H9 (cell line): ENCODE results near the gene CPT1B. TPM values are rescaled to one million over a fixed set of nuclear protein-coding genes. Genes with fewer than 3 reads are reported as not detected.

Source experiments
- DNase-seq: peaks from one replicate; pipeline ENCODE4 v3.0.0-alpha.2; 2017
- H2AFZ ChIP-seq: one replicate; pipeline ENCODE4 v1.6.1; 2013; ENCODE audit warnings: mild to moderate bottlenecking, low read length, control low read depth, moderate library complexity
- H2AK5ac ChIP-seq: 2 replicates; pipeline ENCODE4 v1.6.1; 2013; ENCODE audit warnings: low read length, control low read depth, mixed read lengths; ENCODE audit not compliant: insufficient read length
- H2BK120ac ChIP-seq: one replicate; pipeline ENCODE4 v1.6.1; 2013; ENCODE audit warnings: low read depth, mild to moderate bottlenecking, low read length, control low read depth, inconsistent platforms; ENCODE audit not compliant: poor library complexity, severe bottlenecking
- H2BK12ac ChIP-seq: 2 replicates; pipeline ENCODE4 v1.6.1; 2013; ENCODE audit warnings: low read length, control low read depth, mixed read lengths, low read depth; ENCODE audit not compliant: insufficient read length
- H2BK15ac ChIP-seq: 2 replicates; pipeline ENCODE4 v1.6.1; 2013; ENCODE audit warnings: low read depth, low read length, control low read depth
- H2BK20ac ChIP-seq: one replicate; pipeline ENCODE4 v1.6.1; 2013; ENCODE audit warnings: low read depth, mild to moderate bottlenecking, low read length, control low read depth, inconsistent platforms; ENCODE audit not compliant: poor library complexity, severe bottlenecking
- H2BK5ac ChIP-seq: 2 replicates; pipeline ENCODE4 v1.6.1; 2013; ENCODE audit warnings: low read length, control low read depth, mixed read lengths; ENCODE audit not compliant: insufficient read length
- H3K14ac ChIP-seq: 2 replicates; pipeline ENCODE4 v1.6.1; 2013; ENCODE audit warnings: low read length, control low read depth; ENCODE audit not compliant: insufficient read depth
- H3K18ac ChIP-seq: 2 replicates; pipeline ENCODE4 v1.6.1; 2013; ENCODE audit warnings: low read depth, mild to moderate bottlenecking, mixed read lengths, low read length, control low read depth; ENCODE audit not compliant: insufficient read length
- H3K23ac ChIP-seq: 2 replicates; pipeline ENCODE4 v1.6.1; 2013; ENCODE audit warnings: low read length, control low read depth, mixed read lengths, low read depth; ENCODE audit not compliant: insufficient read length
- H3K23me2 ChIP-seq: 2 replicates; pipeline ENCODE4 v1.6.1; 2013; ENCODE audit warnings: low read depth, mild to moderate bottlenecking, mixed read lengths, low read length, control low read depth; ENCODE audit not compliant: insufficient read length, poor library complexity, severe bottlenecking
- H3K27ac ChIP-seq: 2 replicates; pipeline ENCODE4 v1.5.1; 2013; ENCODE audit warnings: low read length, control low read depth, mixed read lengths, low read depth; ENCODE audit not compliant: insufficient read length
- H3K27me3 ChIP-seq: 2 replicates; pipeline ENCODE4 v1.6.1; 2013; ENCODE audit warnings: low read length, control low read depth, inconsistent platforms; ENCODE audit not compliant: insufficient read depth
- H3K4ac ChIP-seq: 2 replicates; pipeline ENCODE4 v1.6.1; 2013; ENCODE audit warnings: low read depth, mild to moderate bottlenecking, control low read depth, inconsistent platforms, low read length, moderate library complexity
- H3K4me1 ChIP-seq: 2 replicates; pipeline ENCODE4 v1.6.1; 2013; ENCODE audit warnings: low read length, control low read depth, inconsistent platforms; ENCODE audit not compliant: insufficient read depth
- H3K4me2 ChIP-seq: 2 replicates; pipeline ENCODE4 v1.6.1; 2013; ENCODE audit warnings: low read length, control low read depth, mixed read lengths; ENCODE audit not compliant: insufficient read length, insufficient read depth
- H3K56ac ChIP-seq: 2 replicates; pipeline ENCODE4 v1.6.1; 2013; ENCODE audit warnings: low read depth, mild to moderate bottlenecking, mixed read lengths, low read length, control low read depth; ENCODE audit not compliant: insufficient read length
- H3K79me1 ChIP-seq: 2 replicates; pipeline ENCODE4 v1.6.1; 2013; ENCODE audit warnings: low read depth, mild to moderate bottlenecking, moderate library complexity, low read length, control low read depth, inconsistent platforms; ENCODE audit not compliant: insufficient read depth, poor library complexity, severe bottlenecking
- H3K79me2 ChIP-seq: 2 replicates; pipeline ENCODE4 v1.6.1; 2013; ENCODE audit warnings: low read length, control low read depth, inconsistent platforms; ENCODE audit not compliant: insufficient read depth
- H3K9ac ChIP-seq: 2 replicates; pipeline ENCODE4 v1.6.1; 2013; ENCODE audit warnings: low read length, control low read depth, mixed read lengths; ENCODE audit not compliant: insufficient read length; ENCODE audit errors: extremely low read depth
- H3K9me3 ChIP-seq: one replicate; pipeline ENCODE4 v1.6.1; 2013; ENCODE audit warnings: low read depth, low read length, inconsistent platforms; ENCODE audit not compliant: control insufficient read depth
- H3T11ph ChIP-seq: one replicate; pipeline ENCODE4 v1.6.1; 2013; ENCODE audit warnings: mild to moderate bottlenecking, low read length, control low read depth, inconsistent platforms
- H4K20me1 ChIP-seq: one replicate; pipeline ENCODE4 v1.6.1; 2013; ENCODE audit not compliant: control insufficient read depth, insufficient read length, insufficient read depth
- H4K5ac ChIP-seq: 2 replicates; pipeline ENCODE4 v1.6.1; 2013; ENCODE audit warnings: low read depth, mild to moderate bottlenecking, mixed read lengths, low read length, control low read depth; ENCODE audit not compliant: insufficient read length
- H4K8ac ChIP-seq: replicated peaks from 2 replicates; pipeline ENCODE4 v1.6.1; 2013; ENCODE audit warnings: low read length, control low read depth, mixed read lengths, low read depth; ENCODE audit not compliant: insufficient read length
- H4K91ac ChIP-seq: 2 replicates; pipeline ENCODE4 v1.6.1; 2013; ENCODE audit warnings: low read depth, mild to moderate bottlenecking, moderate library complexity, mixed read lengths, low read length, control low read depth; ENCODE audit not compliant: insufficient read length
- H3K27ac Mint-ChIP-seq, 3 experiments: 2 replicates in 2 of 3; 3 replicates in 1 of 3; pipeline ENCODE4 v1.8.0; 2020 to 2021; ENCODE audit warnings: mixed read lengths in 3 of 3, mild to moderate bottlenecking in 1 of 3, moderate library complexity in 1 of 3
- H3K27me3 Mint-ChIP-seq: 2 replicates; pipeline ENCODE4 v1.8.0; 2021; ENCODE audit warnings: low read depth, mild to moderate bottlenecking, moderate library complexity, mixed read lengths
- H3K36me3 Mint-ChIP-seq, 3 experiments: 2 replicates in 2 of 3; 3 replicates in 1 of 3; pipeline ENCODE4 v1.8.0; 2020 to 2021; ENCODE audit warnings: low read depth in 3 of 3, mixed read lengths in 3 of 3; ENCODE audit not compliant: insufficient read depth in 1 of 3
- H3K4me1 Mint-ChIP-seq, 2 experiments: 2 replicates each; pipeline ENCODE4 v1.8.0; 2020; ENCODE audit warnings: mixed read lengths in 2 of 2
- H3K4me3 Mint-ChIP-seq, 2 experiments: 2 replicates in 1 of 2; 3 replicates in 1 of 2; pipeline ENCODE4 v1.8.0; 2020 to 2021; ENCODE audit warnings: mild to moderate bottlenecking in 2 of 2, mixed read lengths in 2 of 2, moderate library complexity in 1 of 2
- H3K9me3 Mint-ChIP-seq, 2 experiments: 2 replicates in 1 of 2; 3 replicates in 1 of 2; pipeline ENCODE4 v1.8.0; 2020; ENCODE audit warnings: mild to moderate bottlenecking in 2 of 2, mixed read lengths in 2 of 2, moderate library complexity in 1 of 2
- CTCF ChIP-seq: fragments of 200-600 bp; sonication (generic); conservative IDR thresholded peaks from 3 replicates; pipeline ENCODE4 v1.8.0; 2021; ENCODE audit warnings: antibody characterized with exemption, mild to moderate bottlenecking
- WGBS: extraction: QIAGEN DNeasy Blood & Tissue Kit; methylation state at CpG from one replicate; pipeline ENCODE4 v1.1.7; 2013; ENCODE audit warnings: missing lambda C conversion rate, low lambda C conversion rate, mixed read lengths; ENCODE audit not compliant: insufficient read length; ENCODE audit errors: extremely low coverage; 5-methylcytosine and 5-hydroxymethylcytosine counted together
- total RNA-seq: library from RNA; stranded (reverse); gene quantifications from 2 replicates; pipeline ENCODE4 v1.2.1, GENCODE V29; 2021

Gene CPT1B
- total RNA-seq, 1 experiment from 2014 or later, result 65.7 TPM

DNA sequence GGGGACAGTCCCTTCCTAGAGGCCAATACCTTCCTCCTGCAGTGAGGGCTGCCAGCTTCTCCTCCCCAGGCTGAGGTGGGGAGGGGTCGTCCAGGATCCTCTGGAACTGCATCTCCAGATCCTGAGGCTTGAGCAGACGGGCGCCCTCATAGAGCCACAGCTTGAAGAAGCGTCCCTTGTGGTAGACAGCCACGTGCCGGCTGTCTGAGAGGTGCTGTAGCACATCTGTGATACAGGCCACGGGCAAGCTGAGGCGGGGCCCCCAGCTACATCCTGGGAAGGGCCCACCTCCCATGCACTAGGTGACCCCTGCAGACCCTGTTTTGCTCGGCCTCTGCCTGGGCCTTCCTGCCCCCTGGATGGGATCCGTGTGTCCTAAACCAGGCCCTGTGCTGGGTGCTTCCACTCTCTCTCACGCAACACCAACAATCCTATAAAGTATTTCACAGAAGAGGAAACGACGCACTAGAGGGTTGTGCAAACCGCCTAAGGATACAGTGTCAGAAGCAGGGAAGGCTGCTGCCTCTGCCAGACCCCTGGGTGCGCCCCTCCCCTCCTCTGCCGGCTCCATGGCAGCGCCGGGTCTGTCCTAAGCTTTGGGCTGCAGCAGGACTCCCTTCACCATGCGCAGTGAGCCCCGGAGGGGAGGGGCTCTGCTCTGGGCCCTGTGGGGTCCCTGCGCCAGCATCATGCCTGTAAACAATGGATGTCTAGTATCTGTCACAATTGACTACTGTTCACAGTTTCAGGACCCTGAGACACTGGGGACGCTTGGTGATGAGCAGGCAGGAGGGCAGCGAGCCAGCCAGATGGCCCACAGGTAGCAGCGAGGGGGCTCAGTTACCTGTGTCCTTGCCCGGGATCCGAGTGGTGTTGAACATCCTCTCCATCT lies 4.5 kb downstream of the CPT1B start:
- no peak overlapping the region for H2BK12ac ChIP-seq
- Mint-ChIP-seq H3K36me3 (peaks cover 13 to 79% (median 73%) of the 10 kb centered on the region in 3 experiments), H3K27ac (no peak overlapping the region), H3K27me3 (no peaks in the 10 kb centered on the region; the same call in 1 of the 2 replicates), H3K4me1 (no peaks in the 10 kb centered on the region), H3K4me3 (no peak overlapping the region), H3K9me3 (no peaks in the 10 kb centered on the region)
- H3K4me2 ChIP-seq, result no peak overlapping the region
- H3K18ac ChIP-seq, result no peak overlapping the region
- no peaks in the 10 kb centered on the region for H3K79me1 ChIP-seq
- no peak overlapping the region for H3K9ac ChIP-seq
- H4K91ac ChIP-seq, result no peak overlapping the region
- H4K20me1 ChIP-seq, result no peaks in the 10 kb centered on the region
- H3K4ac ChIP-seq, result no peak overlapping the region
- no CpG with 5 or more reads among the region's 26 CpGs for WGBS
- H2BK15ac ChIP-seq, result no peak overlapping the region
- H2AK5ac ChIP-seq, result no peak overlapping the region
- H2AFZ ChIP-seq, result no peak overlapping the region
- no peak overlapping the region for H2BK20ac ChIP-seq
- H3T11ph ChIP-seq, result no peak overlapping the region
- H3K56ac ChIP-seq, result no peak overlapping the region
- no peaks in the 10 kb centered on the region for H3K4me1 ChIP-seq
- H3K27me3 ChIP-seq, result no peaks in the 10 kb centered on the region
- no peak overlapping the region for H2BK120ac ChIP-seq
- no peak for DNase-seq
- no peak overlapping the region for H3K23ac ChIP-seq
- no peak overlapping the region for H3K14ac ChIP-seq
- no peaks in the 10 kb centered on the region for H3K9me3 ChIP-seq
- no peaks in the 10 kb centered on the region for H3K79me2 ChIP-seq
- no peaks in the 10 kb centered on the region for H3K23me2 ChIP-seq
- H3K27ac ChIP-seq, result no peak overlapping the region
- no peak for TF ChIP-seq CTCF
- H2BK5ac ChIP-seq, result no peak overlapping the region
- H4K5ac ChIP-seq, result no peak overlapping the region
- H4K8ac ChIP-seq, result no peak overlapping the region
